Uterus (tissue), 2 donors: ENCODE data around the gene IRF7.

Experiments used
- POLR2A ChIP-seq, 2 donors: fragments of 450-650 bp; IDR thresholded peaks; one replicate each; pipeline ENCODE4 v1.6.1; 2016; ENCODE audit warnings: antibody characterized with exemption in 2 of 2, mild to moderate bottlenecking in 1 of 2, moderate library complexity in 1 of 2
- TF ChIP-seq, protein P1 (sequence below), 4 experiments: fragments of 200-600 bp in 2 of 4; fragments of 450-650 bp in 2 of 4; sonication (generic) in 2 of 4; IDR thresholded peaks; one replicate each; pipeline ENCODE4 v1.5.1; 2016 to 2019; ENCODE audit warnings: antibody characterized with exemption in 4 of 4, mild to moderate bottlenecking in 2 of 4, moderate library complexity in 1 of 4

DNA sequence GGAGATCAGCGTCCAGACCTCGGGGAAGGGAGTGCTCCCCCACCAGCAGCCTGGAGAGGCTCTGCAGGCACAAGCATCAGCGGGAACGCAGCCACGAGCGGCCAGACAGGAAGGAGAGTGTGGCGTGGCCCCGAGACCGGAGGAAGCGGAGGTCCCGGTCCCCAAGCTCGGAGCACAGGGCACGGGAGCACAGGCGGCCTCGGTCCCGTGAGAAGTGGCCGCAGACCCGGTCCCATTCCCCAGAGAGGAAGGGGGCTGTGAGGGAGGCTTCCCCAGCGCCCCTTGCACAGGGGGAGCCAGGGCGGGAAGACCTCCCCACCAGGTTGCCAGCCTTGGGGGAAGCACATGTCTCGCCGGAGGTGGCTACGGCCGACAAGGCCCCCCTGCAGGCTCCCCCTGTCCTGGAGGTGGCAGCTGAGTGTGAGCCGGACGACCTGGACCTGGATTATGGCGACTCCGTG lies 6.9 kb downstream of the IRF7 start:
- no peak for TF ChIP-seq POLR2A (IDR thresholded peaks at IDR 0.05)
- TF ChIP-seq, protein P1, sequence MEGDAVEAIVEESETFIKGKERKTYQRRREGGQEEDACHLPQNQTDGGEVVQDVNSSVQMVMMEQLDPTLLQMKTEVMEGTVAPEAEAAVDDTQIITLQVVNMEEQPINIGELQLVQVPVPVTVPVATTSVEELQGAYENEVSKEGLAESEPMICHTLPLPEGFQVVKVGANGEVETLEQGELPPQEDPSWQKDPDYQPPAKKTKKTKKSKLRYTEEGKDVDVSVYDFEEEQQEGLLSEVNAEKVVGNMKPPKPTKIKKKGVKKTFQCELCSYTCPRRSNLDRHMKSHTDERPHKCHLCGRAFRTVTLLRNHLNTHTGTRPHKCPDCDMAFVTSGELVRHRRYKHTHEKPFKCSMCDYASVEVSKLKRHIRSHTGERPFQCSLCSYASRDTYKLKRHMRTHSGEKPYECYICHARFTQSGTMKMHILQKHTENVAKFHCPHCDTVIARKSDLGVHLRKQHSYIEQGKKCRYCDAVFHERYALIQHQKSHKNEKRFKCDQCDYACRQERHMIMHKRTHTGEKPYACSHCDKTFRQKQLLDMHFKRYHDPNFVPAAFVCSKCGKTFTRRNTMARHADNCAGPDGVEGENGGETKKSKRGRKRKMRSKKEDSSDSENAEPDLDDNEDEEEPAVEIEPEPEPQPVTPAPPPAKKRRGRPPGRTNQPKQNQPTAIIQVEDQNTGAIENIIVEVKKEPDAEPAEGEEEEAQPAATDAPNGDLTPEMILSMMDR (IDR thresholded peaks at IDR 0.05): no peak
